Smooth muscle cell of trachea (primary cell): ENCODE data around the gene MAP4K5. TPM values are rescaled to one million over a fixed set of nuclear protein-coding genes. Genes with fewer than 3 reads are reported as not detected.

Source experiments
- total RNA-seq: library from RNA; depleted of rRNA; stranded (reverse); fragments of >200 nt; gene quantifications from 2 replicates; pipeline ENCODE4 v1.2.1, GENCODE V29; 2014

Gene MAP4K5
- 52.5 and 59.7 TPM in 2 replicates for total RNA-seq

GRCh38 chr14:50532502-50533240 lies at the start of gene MAP4K5:
MAP4K5 (minus strand) TSS chr14:50532569; CDS start chr14:50532049, 520 bp downstream.

GRCh38 chr14:50559990-50560930 lies 27.9 kb upstream of the MAP4K5 start, which contains the start of gene ATL1:
ATL1 (plus strand) TSS chr14:50560145; CDS start chr14:50560266, 121 bp downstream.

GRCh38 chr14:50396631-50397389 lies 135.6 kb downstream of the MAP4K5 start, which contains the start of gene CDKL1:
CDKL1 (minus strand) TSS chr14:50396881; CDS start chr14:50395868, 1,013 bp downstream.

Other genes with a start within 250 kb of the MAP4K5 start
- 5.6 and 7.4 TPM in 2 replicates for gene L2HGDH, start 220.3 kb downstream of the MAP4K5 start, total RNA-seq
- 4.0 and 9.3 TPM in 2 replicates for gene DMAC2L, start 220.2 kb downstream of the MAP4K5 start, total RNA-seq
- 24.6 and 48.5 TPM in 2 replicates for gene CDKL1, start 135.7 kb downstream of the MAP4K5 start, total RNA-seq
- gene ATL1, start 27.6 kb upstream of the MAP4K5 start, total RNA-seq: 10.3 and 13.8 TPM in 2 replicates
- gene SAV1, start 135.7 kb upstream of the MAP4K5 start, total RNA-seq: 50.0 and 60.9 TPM in 2 replicates